ENCODE results near the gene FOXJ3. TPM values are rescaled to one million over a fixed set of nuclear protein-coding genes. Genes with fewer than 3 reads are reported as not detected.

The FOXJ3 gene
- total RNA-seq, 1 experiment from 2014 or later: 55.5 TPM

- no peak overlapping the region for H3K27ac ChIP-seq (ENCODE audit: low read length)
- H2AFZ ChIP-seq (ENCODE audit: low read length): no peak overlapping the region
- H3K4me3 ChIP-seq (ENCODE audit: low read length): no peak overlapping the region
- H3K9ac ChIP-seq (ENCODE audit: low read length): no peak overlapping the region
- H3K27me3 ChIP-seq (ENCODE audit: low read length): no peaks in the 10 kb centered on the region
- H3K4me1 ChIP-seq (ENCODE audit: low read length): no peaks in the 10 kb centered on the region
- H3K36me3 ChIP-seq (ENCODE audit: insufficient read depth, low read length): no peaks in the 10 kb centered on the region
- no peaks in the 10 kb centered on the region for H3K79me2 ChIP-seq (ENCODE audit: low read length)
- H3K9me2 ChIP-seq (replicated peaks; ENCODE audit: insufficient read depth, low read length): no peaks in the 10 kb centered on the region
- no peaks in the 10 kb centered on the region for H4K20me1 ChIP-seq (ENCODE audit: insufficient read depth, low read depth, low read length)
- H3K9me3 ChIP-seq (ENCODE audit: low read length): no peaks in the 10 kb centered on the region
- no peak for DNase-seq
- no peak overlapping the region for H3K4me2 ChIP-seq (ENCODE audit: low read depth, low read length, poor library complexity, severe bottlenecking)
Observed at GRCh38 chr1:42143896-42144710, 190.9 kb downstream of the FOXJ3 start.

- Histone ChIP-seq H3K27ac (ENCODE audit: low read length) (no peak overlapping the region), H3K4me3 (ENCODE audit: low read length) (no peak overlapping the region), H3K27me3 (ENCODE audit: low read length) (no peaks in the 10 kb centered on the region), H3K4me2 (ENCODE audit: low read depth, low read length, poor library complexity, severe bottlenecking) (no peak overlapping the region), H3K9me3 (ENCODE audit: low read length) (no peaks in the 10 kb centered on the region), H3K9me2 (replicated peaks; ENCODE audit: insufficient read depth, low read length) (no peaks in the 10 kb centered on the region), H3K9ac (ENCODE audit: low read length) (no peak overlapping the region), H3K36me3 (ENCODE audit: insufficient read depth, low read length) (no peaks in the 10 kb centered on the region), H3K79me2 (ENCODE audit: low read length) (no peaks in the 10 kb centered on the region), H3K4me1 (ENCODE audit: low read length) (no peaks in the 10 kb centered on the region), H4K20me1 (ENCODE audit: insufficient read depth, low read depth, low read length) (no peaks in the 10 kb centered on the region), H2AFZ (ENCODE audit: low read length) (no peak overlapping the region)
- DNase-seq: no peak
Observed at GRCh38 chr1:42142894-42143675, 191.9 kb downstream of the FOXJ3 start.

- no peak overlapping the region for H3K4me3 ChIP-seq (ENCODE audit: low read length)
- no peak for DNase-seq
- H3K4me2 ChIP-seq (ENCODE audit: low read depth, low read length, poor library complexity, severe bottlenecking): no peak overlapping the region
- no peaks in the 10 kb centered on the region for H3K79me2 ChIP-seq (ENCODE audit: low read length)
- H3K4me1 ChIP-seq (ENCODE audit: low read length): peaks cover 3% of the 10 kb centered on the region; the same call in 1 of the 2 replicates
- no peak overlapping the region for H2AFZ ChIP-seq (ENCODE audit: low read length)
- H3K9me3 ChIP-seq (ENCODE audit: low read length): no peaks in the 10 kb centered on the region
- no peaks in the 10 kb centered on the region for H4K20me1 ChIP-seq (ENCODE audit: insufficient read depth, low read depth, low read length)
- H3K9ac ChIP-seq (ENCODE audit: low read length): no peak overlapping the region
- no peaks in the 10 kb centered on the region for H3K9me2 ChIP-seq (replicated peaks; ENCODE audit: insufficient read depth, low read length)
- H3K27ac ChIP-seq (ENCODE audit: low read length): no peak overlapping the region
- no peaks in the 10 kb centered on the region for H3K36me3 ChIP-seq (ENCODE audit: insufficient read depth, low read length)
- H3K27me3 ChIP-seq (ENCODE audit: low read length): no peaks in the 10 kb centered on the region
Observed at GRCh38 chr1:42141978-42142377, 193.1 kb downstream of the FOXJ3 start.

GRCh38 chr1:42140191-42140590, 194.8 kb downstream of the FOXJ3 start:
- Histone ChIP-seq H3K27ac (ENCODE audit: low read length) (no peak overlapping the region), H3K9me2 (replicated peaks; ENCODE audit: insufficient read depth, low read length) (no peaks in the 10 kb centered on the region), H3K4me3 (ENCODE audit: low read length) (no peak overlapping the region), H3K9me3 (ENCODE audit: low read length) (no peaks in the 10 kb centered on the region), H3K9ac (ENCODE audit: low read length) (no peak overlapping the region), H3K27me3 (ENCODE audit: low read length) (no peaks in the 10 kb centered on the region), H3K4me2 (ENCODE audit: low read depth, low read length, poor library complexity, severe bottlenecking) (no peak overlapping the region), H4K20me1 (ENCODE audit: insufficient read depth, low read depth, low read length) (no peaks in the 10 kb centered on the region), H3K36me3 (ENCODE audit: insufficient read depth, low read length) (no peaks in the 10 kb centered on the region), H3K79me2 (ENCODE audit: low read length) (no peaks in the 10 kb centered on the region), H3K4me1 (ENCODE audit: low read length) (peaks cover 3% of the 10 kb centered on the region; the same call in 1 of the 2 replicates), H2AFZ (ENCODE audit: low read length) (no peak overlapping the region)
- DNase-seq: no peak

GRCh38 chr1:42139444-42139843, 195.6 kb downstream of the FOXJ3 start:
- H3K9me2 ChIP-seq (replicated peaks; ENCODE audit: insufficient read depth, low read length): no peaks in the 10 kb centered on the region
- H4K20me1 ChIP-seq (ENCODE audit: insufficient read depth, low read depth, low read length): no peaks in the 10 kb centered on the region
- no peaks in the 10 kb centered on the region for H3K9me3 ChIP-seq (ENCODE audit: low read length)
- no peak overlapping the region for H3K27ac ChIP-seq (ENCODE audit: low read length)
- DNase-seq: no peak
- no peak overlapping the region for H3K4me2 ChIP-seq (ENCODE audit: low read depth, low read length, poor library complexity, severe bottlenecking)
- peaks cover 3% of the 10 kb centered on the region; the same call in 1 of the 2 replicates for H3K4me1 ChIP-seq (ENCODE audit: low read length)
- H3K27me3 ChIP-seq (ENCODE audit: low read length): no peaks in the 10 kb centered on the region
- H2AFZ ChIP-seq (ENCODE audit: low read length): no peak overlapping the region
- H3K9ac ChIP-seq (ENCODE audit: low read length): no peak overlapping the region
- H3K79me2 ChIP-seq (ENCODE audit: low read length): no peaks in the 10 kb centered on the region
- H3K4me3 ChIP-seq (ENCODE audit: low read length): no peak overlapping the region
- H3K36me3 ChIP-seq (ENCODE audit: insufficient read depth, low read length): no peaks in the 10 kb centered on the region

GRCh38 chr1:42138586-42138985, 196.4 kb downstream of the FOXJ3 start:
- Histone ChIP-seq H3K79me2 (ENCODE audit: low read length) (no peaks in the 10 kb centered on the region), H3K4me3 (ENCODE audit: low read length) (no peak overlapping the region), H3K4me1 (ENCODE audit: low read length) (peaks cover 3% of the 10 kb centered on the region; the same call in 1 of the 2 replicates), H3K9me3 (ENCODE audit: low read length) (no peaks in the 10 kb centered on the region), H3K36me3 (ENCODE audit: insufficient read depth, low read length) (no peaks in the 10 kb centered on the region), H3K27ac (ENCODE audit: low read length) (no peak overlapping the region), H3K4me2 (ENCODE audit: low read depth, low read length, poor library complexity, severe bottlenecking) (no peak overlapping the region), H2AFZ (ENCODE audit: low read length) (no peak overlapping the region), H3K9me2 (replicated peaks; ENCODE audit: insufficient read depth, low read length) (no peaks in the 10 kb centered on the region), H3K9ac (ENCODE audit: low read length) (no peak overlapping the region), H4K20me1 (ENCODE audit: insufficient read depth, low read depth, low read length) (no peaks in the 10 kb centered on the region), H3K27me3 (ENCODE audit: low read length) (no peaks in the 10 kb centered on the region)
- DNase-seq: no peak

- DNase-seq: no peak
Observed at GRCh38 chr1:42137766-42138165, 197.3 kb downstream of the FOXJ3 start.

GRCh38 chr1:42136466-42136865, 198.6 kb downstream of the FOXJ3 start:
- H3K9ac ChIP-seq (ENCODE audit: low read length): no peak overlapping the region
- no peak overlapping the region for H3K27ac ChIP-seq (ENCODE audit: low read length)
- no peak overlapping the region for H3K4me2 ChIP-seq (ENCODE audit: low read depth, low read length, poor library complexity, severe bottlenecking)
- no peak overlapping the region for H3K4me3 ChIP-seq (ENCODE audit: low read length)
- H3K9me2 ChIP-seq (replicated peaks; ENCODE audit: insufficient read depth, low read length): no peaks in the 10 kb centered on the region
- no peak overlapping the region for H2AFZ ChIP-seq (ENCODE audit: low read length)
- DNase-seq: no peak
- no peaks in the 10 kb centered on the region for H4K20me1 ChIP-seq (ENCODE audit: insufficient read depth, low read depth, low read length)
- no peaks in the 10 kb centered on the region for H3K27me3 ChIP-seq (ENCODE audit: low read length)
- peaks cover 3% of the 10 kb centered on the region; the same call in 1 of the 2 replicates for H3K4me1 ChIP-seq (ENCODE audit: low read length)
- H3K79me2 ChIP-seq (ENCODE audit: low read length): no peaks in the 10 kb centered on the region
- no peaks in the 10 kb centered on the region for H3K9me3 ChIP-seq (ENCODE audit: low read length)
- no peaks in the 10 kb centered on the region for H3K36me3 ChIP-seq (ENCODE audit: insufficient read depth, low read length)

More at GRCh38 chr1:42137766-42138165, 197.3 kb downstream of the FOXJ3 start:
- Histone ChIP-seq H3K27ac (ENCODE audit: low read length) (no peak overlapping the region), H3K4me3 (ENCODE audit: low read length) (no peak overlapping the region), H3K36me3 (ENCODE audit: insufficient read depth, low read length) (no peaks in the 10 kb centered on the region), H3K9me3 (ENCODE audit: low read length) (no peaks in the 10 kb centered on the region), H4K20me1 (ENCODE audit: insufficient read depth, low read depth, low read length) (no peaks in the 10 kb centered on the region), H3K4me2 (ENCODE audit: low read depth, low read length, poor library complexity, severe bottlenecking) (no peak overlapping the region), H3K9me2 (replicated peaks; ENCODE audit: insufficient read depth, low read length) (no peaks in the 10 kb centered on the region), H3K9ac (ENCODE audit: low read length) (no peak overlapping the region), H2AFZ (ENCODE audit: low read length) (no peak overlapping the region), H3K27me3 (ENCODE audit: low read length) (no peaks in the 10 kb centered on the region), H3K79me2 (ENCODE audit: low read length) (no peaks in the 10 kb centered on the region), H3K4me1 (ENCODE audit: low read length) (peaks cover 3% of the 10 kb centered on the region; the same call in 1 of the 2 replicates)
